A673 (cell line): ENCODE results near the gene STARD3. TPM values are rescaled to one million over a fixed set of nuclear protein-coding genes. Genes with fewer than 3 reads are reported as not detected.

ENCODE experiments used
- BruUV-seq: library from RNA; stranded (reverse); fragments of 400-500 nt; replicated peaks from 2 replicates; lab custom pipeline; 2021; lab: Mats Ljungman, UMichigan
- CTCF ChIA-PET: fragments of 300-600 bp; sonication (Branson Sonifier 250); formaldehyde crosslinking; loops from one replicate; lab custom pipeline; 2022; ENCODE audit warnings: antibody characterized with exemption; lab: Charles Lee
- POLR2A ChIA-PET: fragments of 300-600 bp; sonication (Branson Sonifier 250); formaldehyde crosslinking; loops from one replicate; lab custom pipeline; 2022; ENCODE audit warnings: antibody characterized with exemption; ENCODE audit not compliant: low non-redundant PET; lab: Charles Lee
- DNase-seq: peaks from one replicate; pipeline ENCODE4 v3.0.0-alpha.2; 2015; ENCODE audit warnings: low spot score
- H3K27ac ChIP-seq: fragments of 200-600 bp; sonication (generic); 2 replicates; pipeline ENCODE4 v1.5.1; 2016; ENCODE audit warnings: mixed run types, low read depth, mild to moderate bottlenecking, mixed read lengths, antibody characterized with exemption, low read length; ENCODE audit not compliant: poor library complexity, severe bottlenecking
- H3K27me3 ChIP-seq: fragments of 200-600 bp; sonication (generic); replicated peaks from 2 replicates; pipeline ENCODE4 v1.6.1; 2017; ENCODE audit warnings: mixed run types, low read depth, mild to moderate bottlenecking, mixed read lengths, antibody characterized with exemption, low read length; ENCODE audit not compliant: insufficient read depth, poor library complexity
- H3K36me3 ChIP-seq: fragments of 200-600 bp; sonication (generic); 2 replicates; pipeline ENCODE4 v1.6.1; 2016; ENCODE audit warnings: mixed run types, mild to moderate bottlenecking, mixed read lengths, antibody characterized with exemption, low read length; ENCODE audit not compliant: insufficient read depth, poor library complexity, severe bottlenecking
- H3K4me1 ChIP-seq: fragments of 200-600 bp; sonication (generic); 2 replicates; pipeline ENCODE4 v1.6.1; 2017; ENCODE audit warnings: mixed run types, mild to moderate bottlenecking, mixed read lengths, antibody characterized with exemption, low read length; ENCODE audit not compliant: insufficient read depth, poor library complexity, severe bottlenecking
- H3K4me3 ChIP-seq: fragments of 200-600 bp; sonication (generic); 2 replicates; pipeline ENCODE4 v1.5.1; 2016; ENCODE audit warnings: low read depth, mixed run types, mild to moderate bottlenecking, mixed read lengths, low read length; ENCODE audit not compliant: poor library complexity, severe bottlenecking
- H3K9me3 ChIP-seq: fragments of 200-600 bp; sonication (generic); 2 replicates; pipeline ENCODE4 v1.6.1; 2016; ENCODE audit warnings: mixed run types, low read depth, mild to moderate bottlenecking, mixed read lengths, antibody characterized with exemption, low read length; ENCODE audit not compliant: poor library complexity, severe bottlenecking
- CTCF ChIP-seq: fragments of 300-800, 200-600 bp; sonication (generic); conservative IDR thresholded peaks from 2 replicates; pipeline ENCODE4 v1.5.1; 2017; ENCODE audit warnings: low read depth, mild to moderate bottlenecking, antibody characterized with exemption, low read length, moderate library complexity, mixed read lengths
- EZH2 ChIP-seq: fragments of 200-600 bp; sonication (generic); IDR thresholded peaks from 2 replicates; pipeline ENCODE4 v1.6.1; 2017; ENCODE audit warnings: borderline replicate concordance, low read depth, mild to moderate bottlenecking, mixed read lengths, antibody characterized with exemption, low read length; ENCODE audit not compliant: poor library complexity, severe bottlenecking
- intact Hi-C: fragments of 100-400 bp; cut with micrococcal nuclease; formaldehyde crosslinking; loops from one replicate; pipeline ENCODE4 v1.10.0; 2022; ENCODE audit not compliant: unreplicated experiment
- total RNA-seq: library from RNA; stranded (reverse); gene quantifications from 2 replicates; pipeline ENCODE4 v1.2.3, GENCODE V29; 2021

The STARD3 gene
- total RNA-seq, 1 experiment from 2014 or later: 21.3 TPM

- Histone ChIP-seq H3K4me1 (no peaks in the 10 kb centered on the region), H3K27ac (no peak overlapping the region), H3K27me3 (no peaks in the 10 kb centered on the region), H3K4me3 (no peak overlapping the region), H3K36me3 (no peaks in the 10 kb centered on the region), H3K9me3 (no peaks in the 10 kb centered on the region)
- ChIA-PET CTCF (no interaction called here), POLR2A (no interaction called here)
- DNase-seq: no peak
- TF ChIP-seq EZH2 (no peak), CTCF (no peak)
- no TSS peak for BruUV-seq
- intact Hi-C loops: no loop called here
Observed at GRCh38 chr17:39666231-39666600, 29.3 kb downstream of the STARD3 start.

- intact Hi-C loops: no loop called here
- no TSS peak for BruUV-seq
Observed at GRCh38 chr17:39666601-39667261, 29.8 kb downstream of the STARD3 start.

DNA sequence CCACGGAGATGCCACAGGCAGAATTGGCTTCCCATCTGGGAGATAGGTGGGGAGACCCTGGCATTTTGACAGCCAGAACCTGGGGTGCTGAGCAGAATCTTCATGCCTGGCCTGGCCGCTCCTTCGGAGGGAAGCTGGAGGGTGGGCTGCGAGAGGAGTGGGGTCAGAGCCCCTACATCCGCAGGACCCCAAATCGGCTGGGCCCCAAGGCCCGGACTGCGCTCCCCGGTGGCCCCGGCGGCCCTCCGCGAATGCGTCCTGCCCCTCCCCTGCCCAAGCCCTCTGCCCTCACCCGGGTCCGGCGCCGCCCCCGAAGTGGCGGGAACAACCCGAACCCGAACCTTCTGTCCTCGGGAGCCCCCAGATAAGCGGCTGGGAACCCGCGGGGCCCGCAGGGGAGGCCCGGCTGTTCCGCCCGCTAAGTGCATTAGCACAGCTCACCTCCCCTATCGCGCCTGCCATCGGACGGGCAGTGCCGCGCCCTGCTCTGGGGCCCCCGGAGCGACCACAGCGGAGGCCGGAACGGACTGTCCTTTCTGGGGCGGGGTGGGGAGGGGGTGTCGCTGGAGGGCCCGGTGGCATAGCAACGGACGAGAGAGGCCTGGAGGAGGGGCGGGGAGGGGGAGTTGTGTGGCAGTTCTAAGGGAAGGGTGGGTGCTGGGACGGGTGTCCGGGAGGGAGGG lies 30.5 kb downstream of the STARD3 start:
- no peaks in the 10 kb centered on the region for H3K4me1 ChIP-seq
- BruUV-seq: no TSS peak
- intact Hi-C loops: no loop called here
- no peak for DNase-seq
- POLR2A ChIA-PET: interaction anchor here (0.6 kb wide), 1 partner anchor 458 kb away, joined by 3 read pairs; no protein-coding TSS in a partner anchor
- TF ChIP-seq CTCF (no peak), EZH2 (no peak)
- H3K9me3 ChIP-seq: no peaks in the 10 kb centered on the region
- H3K27ac ChIP-seq: no peak overlapping the region
- H3K4me3 ChIP-seq: no peak overlapping the region
- H3K36me3 ChIP-seq: no peaks in the 10 kb centered on the region
- CTCF ChIA-PET: no interaction called here
- no peaks in the 10 kb centered on the region for H3K27me3 ChIP-seq

More at GRCh38 chr17:39666601-39667261, 29.8 kb downstream of the STARD3 start:
- Histone ChIP-seq H3K4me3 (no peak overlapping the region), H3K27ac (no peak overlapping the region), H3K9me3 (no peaks in the 10 kb centered on the region), H3K4me1 (no peaks in the 10 kb centered on the region), H3K36me3 (no peaks in the 10 kb centered on the region), H3K27me3 (no peaks in the 10 kb centered on the region)
- ChIA-PET CTCF (no interaction called here), POLR2A (no interaction called here)
- DNase-seq: no peak
- TF ChIP-seq EZH2 (no peak), CTCF (no peak)
